Measurements from ENCODE around the gene APOC3.
"Not testable (repeated sequence)": the region's sequence is repeated elsewhere in the genome, so short reads cannot be mapped to it uniquely, and the experiment has no call there.

Gene APOC3

DNA sequence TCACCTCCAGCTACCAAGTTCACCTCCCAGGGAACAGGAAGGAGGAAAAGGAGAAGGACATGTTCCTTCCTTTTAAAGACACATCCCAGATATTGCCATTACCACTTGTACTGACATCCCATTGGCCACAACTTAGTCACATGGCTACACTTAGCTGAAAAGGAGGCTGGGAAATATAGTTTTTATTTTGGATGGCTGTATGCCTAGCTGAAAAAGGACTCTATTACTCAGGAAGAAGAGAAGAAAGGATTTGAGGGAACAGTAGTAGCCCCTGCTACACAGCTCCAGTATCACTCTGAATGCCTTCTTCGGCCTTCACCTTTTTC is 36.0 kb upstream of the APOC3 start:
- H3K36me3 Mint-ChIP-seq, result no peaks in the 10 kb centered on the region

GRCh38 chr11:116794851-116795250 is 34.9 kb upstream of the APOC3 start:
- Mint-ChIP-seq H3K36me3 (no peaks in the 10 kb centered on the region), H3K9me3 (no peaks in the 10 kb centered on the region), H3K27ac (no peak overlapping the region), H3K27me3 (peaks cover 25% of the 10 kb centered on the region), H3K4me3 (no peak overlapping the region), H3K4me1 (peaks cover 9% of the 10 kb centered on the region)
- ATAC-seq, result no peak

More for the DNA sequence above, 36.0 kb upstream of the APOC3 start:
- Mint-ChIP-seq H3K27me3 (peaks cover 16% of the 10 kb centered on the region), H3K4me1 (peaks cover 10% of the 10 kb centered on the region), H3K27ac (no peak overlapping the region), H3K4me3 (no peak overlapping the region), H3K9me3 (no peaks in the 10 kb centered on the region)
- ATAC-seq, result no peak

DNA sequence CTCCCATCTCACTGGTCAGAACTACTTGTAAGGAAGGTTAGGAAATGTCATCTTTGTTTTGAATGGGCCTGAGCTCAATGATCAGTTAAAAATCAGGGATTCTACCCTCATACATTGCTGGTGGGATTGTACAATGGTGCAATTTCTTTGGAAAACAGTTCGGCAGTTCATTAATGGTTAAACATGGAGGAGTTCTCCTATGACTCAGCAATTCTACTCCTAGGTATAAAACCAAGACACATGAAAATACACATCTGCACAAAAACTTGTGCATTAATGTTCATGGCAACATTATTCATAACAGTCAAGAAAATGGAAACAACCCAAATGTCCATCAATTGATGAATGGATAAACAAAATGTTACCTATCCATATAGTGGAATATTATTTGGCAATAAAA is 33.2 kb upstream of the APOC3 start:
- no peak overlapping the region for H3K27ac Mint-ChIP-seq
- no peak for ATAC-seq
- peaks cover 16% of the 10 kb centered on the region for H3K27me3 Mint-ChIP-seq
- no peaks in the 10 kb centered on the region for H3K4me1 Mint-ChIP-seq
- no peaks in the 10 kb centered on the region for H3K36me3 Mint-ChIP-seq
- no peaks in the 10 kb centered on the region for H3K9me3 Mint-ChIP-seq
- H3K4me3 Mint-ChIP-seq, result no peak overlapping the region

GRCh38 chr11:116797816-116798215 is 31.9 kb upstream of the APOC3 start:
- H3K4me3 Mint-ChIP-seq, result no peak overlapping the region
- no peak for ATAC-seq
- no peaks in the 10 kb centered on the region for H3K9me3 Mint-ChIP-seq
- H3K27ac Mint-ChIP-seq, result no peak overlapping the region
- no peaks in the 10 kb centered on the region for H3K4me1 Mint-ChIP-seq
- H3K27me3 Mint-ChIP-seq, result peaks cover 16% of the 10 kb centered on the region
- no peaks in the 10 kb centered on the region for H3K36me3 Mint-ChIP-seq

DNA sequence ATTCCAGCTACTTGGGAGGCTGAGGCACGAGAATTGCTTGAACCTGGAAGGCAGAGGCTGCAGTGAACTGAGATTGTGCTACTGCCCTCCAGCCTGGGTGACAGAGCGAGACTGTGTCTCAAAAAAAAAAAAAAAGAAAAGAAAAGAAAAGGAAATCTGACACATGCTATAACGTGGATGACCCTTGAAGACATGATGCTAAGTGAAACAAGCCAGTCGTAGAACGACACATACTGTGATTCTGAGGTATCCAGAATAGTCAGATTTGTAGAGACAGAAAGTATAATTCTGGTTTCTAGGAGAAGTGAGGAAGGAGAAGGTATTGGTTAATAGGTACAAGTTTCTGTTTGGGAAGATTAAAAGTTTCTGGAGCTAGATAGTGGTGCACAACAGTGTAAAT is 31.3 kb upstream of the APOC3 start:
- H3K9me3 Mint-ChIP-seq, result no peaks in the 10 kb centered on the region
- peaks cover 16% of the 10 kb centered on the region for H3K27me3 Mint-ChIP-seq
- no peaks in the 10 kb centered on the region for H3K4me1 Mint-ChIP-seq
- no peaks in the 10 kb centered on the region for H3K36me3 Mint-ChIP-seq
- no peak overlapping the region for H3K27ac Mint-ChIP-seq
- H3K4me3 Mint-ChIP-seq, result no peak overlapping the region
- no peak for ATAC-seq

DNA sequence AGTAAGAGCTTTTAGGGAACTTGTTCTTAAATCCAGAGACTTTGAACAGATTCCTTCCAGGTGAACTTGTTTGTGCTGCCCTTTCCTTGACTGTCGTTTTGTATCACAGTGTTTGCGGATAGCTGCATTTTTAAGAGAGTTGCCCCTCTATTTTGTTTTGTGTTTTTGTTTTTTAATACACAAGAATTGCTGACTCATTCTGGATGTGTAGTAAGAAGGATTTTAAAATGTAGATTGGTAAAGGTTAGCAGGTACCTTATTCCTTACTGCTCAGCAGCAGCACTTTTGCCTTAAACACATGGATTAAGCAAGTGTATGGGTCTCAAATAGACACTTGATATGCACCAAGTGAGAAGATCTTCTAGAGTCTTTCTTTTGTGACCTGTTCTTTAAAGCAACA is 29.1 kb upstream of the APOC3 start:
- ATAC-seq, result no peak
- Mint-ChIP-seq H3K27me3 (peaks cover 16% of the 10 kb centered on the region), H3K27ac (no peak overlapping the region), H3K36me3 (no peaks in the 10 kb centered on the region), H3K9me3 (no peaks in the 10 kb centered on the region), H3K4me3 (no peak overlapping the region), H3K4me1 (no peaks in the 10 kb centered on the region)

GRCh38 chr11:116801662-116802061 is 28.0 kb upstream of the APOC3 start:
- H3K4me3 Mint-ChIP-seq, H3K4me1 Mint-ChIP-seq, H3K36me3 Mint-ChIP-seq, H3K27ac Mint-ChIP-seq, H3K9me3 Mint-ChIP-seq, ATAC-seq: not testable (repeated sequence)
- H3K27me3 Mint-ChIP-seq, result peaks cover 20% of the 10 kb centered on the region

GRCh38 chr11:116804001-116804400 is 25.7 kb upstream of the APOC3 start:
- H3K4me3 Mint-ChIP-seq, result no peak overlapping the region

DNA sequence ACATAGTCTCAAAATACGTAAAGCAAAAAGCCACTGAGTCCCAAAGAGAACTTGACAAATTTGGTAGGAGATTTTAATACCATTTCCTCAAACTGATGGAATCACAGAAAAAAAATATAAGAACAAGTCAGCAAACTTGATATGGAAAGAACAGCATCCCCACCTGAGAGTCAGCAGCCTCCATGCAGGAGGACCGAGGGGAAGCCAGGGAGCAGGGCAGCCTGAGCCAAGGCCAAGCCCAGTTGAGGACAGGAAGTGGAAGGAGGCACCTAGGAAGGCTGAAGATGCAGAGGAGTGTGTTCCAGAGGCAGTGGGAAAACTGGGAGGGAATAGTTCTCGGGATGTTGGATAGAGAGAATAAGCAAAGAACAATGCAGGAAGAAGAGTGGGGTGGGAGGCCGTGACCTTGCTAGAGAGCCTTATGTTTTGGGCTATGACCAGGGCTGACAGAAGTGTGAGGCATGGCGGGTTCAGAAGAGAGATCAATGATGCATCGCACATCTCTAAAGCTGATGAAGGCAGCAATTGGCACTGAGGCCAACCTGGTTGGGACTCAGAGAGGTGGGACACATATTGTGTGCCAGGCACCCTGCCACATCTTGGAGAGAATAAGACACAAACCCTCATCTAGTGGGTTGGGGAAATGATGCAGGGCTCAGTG is 22.0 kb upstream of the APOC3 start:
- Mint-ChIP-seq H3K36me3 (no peaks in the 10 kb centered on the region), H3K4me1 (no peaks in the 10 kb centered on the region), H3K9me3 (no peaks in the 10 kb centered on the region), H3K27ac (no peak overlapping the region), H3K4me3 (no peak overlapping the region), H3K27me3 (peaks cover 28% of the 10 kb centered on the region)
- no peak for ATAC-seq

More at GRCh38 chr11:116804001-116804400, 25.7 kb upstream of the APOC3 start:
- H3K27me3 Mint-ChIP-seq, result peaks cover 34% of the 10 kb centered on the region
- no peak overlapping the region for H3K27ac Mint-ChIP-seq
- H3K9me3 Mint-ChIP-seq, result no peaks in the 10 kb centered on the region
- H3K4me1 Mint-ChIP-seq, result no peaks in the 10 kb centered on the region
- no peaks in the 10 kb centered on the region for H3K36me3 Mint-ChIP-seq
- no peak for ATAC-seq

DNA sequence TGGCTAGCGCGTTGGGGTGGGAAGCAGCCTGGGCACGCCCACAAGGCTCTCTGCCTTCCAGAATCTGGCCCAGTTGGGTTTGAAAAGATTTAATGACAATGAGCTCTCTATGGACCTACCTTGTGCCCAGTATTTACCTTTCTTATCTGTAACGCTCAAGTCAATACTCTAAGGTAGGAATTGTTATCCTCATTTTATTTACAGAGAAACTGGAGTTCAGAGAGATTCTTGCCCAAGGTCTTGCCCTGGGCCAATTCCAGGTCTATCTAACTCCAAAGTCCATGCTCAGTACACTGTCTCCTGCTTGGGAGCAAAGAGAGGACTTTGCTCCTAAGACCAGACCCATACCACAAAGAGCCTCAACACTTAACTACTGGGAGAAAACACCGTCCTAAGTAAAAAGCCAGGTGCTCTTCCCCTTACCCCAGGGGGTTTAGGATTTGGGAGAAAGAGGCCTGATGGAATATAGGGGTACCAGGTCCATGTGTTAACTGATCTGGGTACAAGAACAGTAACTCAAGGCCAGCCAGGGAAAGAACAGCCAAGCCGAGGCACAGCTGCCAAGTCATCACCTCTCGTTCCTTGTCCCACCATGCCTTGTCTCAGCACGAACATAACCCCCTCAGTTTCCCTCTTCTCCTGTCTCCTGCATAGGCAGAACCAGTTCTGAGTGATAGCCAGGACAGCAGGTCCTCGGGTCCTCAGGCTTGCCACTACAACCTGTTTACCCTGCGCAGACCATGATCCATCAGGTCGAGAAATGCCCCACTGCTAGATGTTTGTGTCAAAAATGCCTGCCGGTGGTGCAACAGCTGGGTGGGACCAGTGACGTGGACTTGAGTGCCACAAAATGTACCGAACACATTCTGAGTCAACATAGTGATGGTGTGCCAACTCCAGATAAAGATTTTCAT is 21.2 kb upstream of the APOC3 start:
- ATAC-seq, result no peak
- H3K27ac Mint-ChIP-seq, result no peak overlapping the region
- H3K9me3 Mint-ChIP-seq, result no peaks in the 10 kb centered on the region
- H3K27me3 Mint-ChIP-seq, result peaks cover 30% of the 10 kb centered on the region
- H3K4me3 Mint-ChIP-seq, result no peak overlapping the region
- H3K4me1 Mint-ChIP-seq, result no peaks in the 10 kb centered on the region
- no peaks in the 10 kb centered on the region for H3K36me3 Mint-ChIP-seq

GRCh38 chr11:116811194-116811593 is 18.5 kb upstream of the APOC3 start:
- no peaks in the 10 kb centered on the region for H3K9me3 Mint-ChIP-seq
- no peaks in the 10 kb centered on the region for H3K4me1 Mint-ChIP-seq
- no peak for ATAC-seq
- no peak overlapping the region for H3K4me3 Mint-ChIP-seq
- no peak overlapping the region for H3K27ac Mint-ChIP-seq
- H3K27me3 Mint-ChIP-seq, result peaks cover 36% of the 10 kb centered on the region
- no peaks in the 10 kb centered on the region for H3K36me3 Mint-ChIP-seq

DNA sequence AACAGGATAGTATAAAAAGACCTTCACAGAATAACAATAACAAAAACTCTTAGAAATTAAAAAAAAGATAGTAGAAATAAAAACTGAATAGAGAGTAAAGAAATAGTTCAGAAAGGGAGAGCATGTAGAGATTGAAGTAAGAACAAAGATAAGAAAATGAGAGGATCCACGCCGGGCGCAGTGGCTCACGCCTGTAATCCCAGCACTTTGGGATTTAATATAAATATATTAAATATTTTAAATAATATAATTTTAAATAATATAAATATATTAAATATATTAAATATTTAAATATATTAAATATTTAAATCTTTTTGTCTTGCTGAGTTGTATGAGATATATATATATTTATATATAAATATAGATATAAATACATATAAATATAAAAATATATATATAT is 17.6 kb upstream of the APOC3 start:
- H3K36me3 Mint-ChIP-seq, result no peaks in the 10 kb centered on the region
- H3K27me3 Mint-ChIP-seq, result peaks cover 28% of the 10 kb centered on the region
- no peak for ATAC-seq
- H3K27ac Mint-ChIP-seq, result no peak overlapping the region
- H3K9me3 Mint-ChIP-seq, result no peaks in the 10 kb centered on the region
- H3K4me3 Mint-ChIP-seq, result no peak overlapping the region
- no peaks in the 10 kb centered on the region for H3K4me1 Mint-ChIP-seq

- Mint-ChIP-seq H3K9me3 (no peaks in the 10 kb centered on the region), H3K4me3 (no peak overlapping the region), H3K27me3 (peaks cover 17% of the 10 kb centered on the region), H3K27ac (no peak overlapping the region), H3K4me1 (no peaks in the 10 kb centered on the region), H3K36me3 (no peaks in the 10 kb centered on the region)
- no peak for ATAC-seq
Observed at GRCh38 chr11:116813170-116813569, 16.5 kb upstream of the APOC3 start.

GRCh38 chr11:116813781-116814471 is 15.8 kb upstream of the APOC3 start:
- H3K27ac Mint-ChIP-seq, result no peak overlapping the region
- H3K27me3 Mint-ChIP-seq, result peaks cover 10% of the 10 kb centered on the region
- ATAC-seq, result no peak
- H3K4me1 Mint-ChIP-seq, result no peaks in the 10 kb centered on the region
- H3K36me3 Mint-ChIP-seq, result no peaks in the 10 kb centered on the region
- H3K4me3 Mint-ChIP-seq, result no peak overlapping the region
- no peaks in the 10 kb centered on the region for H3K9me3 Mint-ChIP-seq

DNA sequence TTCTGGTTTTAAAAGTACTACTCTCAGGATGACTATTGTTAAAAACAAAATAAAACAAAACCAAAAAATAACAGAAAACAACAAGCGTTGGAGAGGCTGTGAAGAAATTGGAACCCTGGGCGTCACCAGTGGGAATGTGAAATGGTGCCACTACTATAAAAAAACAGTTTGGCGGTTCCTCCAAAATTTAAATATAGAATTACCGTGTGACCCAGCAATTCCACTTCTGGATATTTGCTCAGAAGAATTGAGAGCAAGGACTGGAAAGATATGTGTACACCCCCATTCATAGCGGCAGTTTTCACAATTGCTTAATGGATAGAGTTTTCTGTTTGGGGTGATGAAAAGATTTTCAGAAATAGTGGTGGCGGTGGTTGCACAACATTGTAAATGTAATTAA is 15.2 kb upstream of the APOC3 start:
- H3K4me1 Mint-ChIP-seq, result no peaks in the 10 kb centered on the region
- H3K9me3 Mint-ChIP-seq, result no peaks in the 10 kb centered on the region
- peaks cover 8% of the 10 kb centered on the region for H3K27me3 Mint-ChIP-seq
- no peak for ATAC-seq
- H3K27ac Mint-ChIP-seq, result no peak overlapping the region
- H3K4me3 Mint-ChIP-seq, result no peak overlapping the region
- no peaks in the 10 kb centered on the region for H3K36me3 Mint-ChIP-seq

All from stimulated activated memory B cell treated with anti-CD40 and anti-IgM and Interleukin-4, amounts not matched to agents 10 μg/mL and 1 μg/mL and 100 μg/mL, for 72 hours (primary cell).